ENCODE measurements around the gene ZAP70. TPM values are rescaled to one million over a fixed set of nuclear protein-coding genes. Genes with fewer than 3 reads are reported as not detected.

Gene ZAP70
- total and polyA plus RNA-seq, 10 of the 15 experiments (the other 5 are each of a cell fraction or from before 2014, with no cell fraction given): 0.18 to 2.9 (median 1.2) TPM; not detected in 1

DNA sequence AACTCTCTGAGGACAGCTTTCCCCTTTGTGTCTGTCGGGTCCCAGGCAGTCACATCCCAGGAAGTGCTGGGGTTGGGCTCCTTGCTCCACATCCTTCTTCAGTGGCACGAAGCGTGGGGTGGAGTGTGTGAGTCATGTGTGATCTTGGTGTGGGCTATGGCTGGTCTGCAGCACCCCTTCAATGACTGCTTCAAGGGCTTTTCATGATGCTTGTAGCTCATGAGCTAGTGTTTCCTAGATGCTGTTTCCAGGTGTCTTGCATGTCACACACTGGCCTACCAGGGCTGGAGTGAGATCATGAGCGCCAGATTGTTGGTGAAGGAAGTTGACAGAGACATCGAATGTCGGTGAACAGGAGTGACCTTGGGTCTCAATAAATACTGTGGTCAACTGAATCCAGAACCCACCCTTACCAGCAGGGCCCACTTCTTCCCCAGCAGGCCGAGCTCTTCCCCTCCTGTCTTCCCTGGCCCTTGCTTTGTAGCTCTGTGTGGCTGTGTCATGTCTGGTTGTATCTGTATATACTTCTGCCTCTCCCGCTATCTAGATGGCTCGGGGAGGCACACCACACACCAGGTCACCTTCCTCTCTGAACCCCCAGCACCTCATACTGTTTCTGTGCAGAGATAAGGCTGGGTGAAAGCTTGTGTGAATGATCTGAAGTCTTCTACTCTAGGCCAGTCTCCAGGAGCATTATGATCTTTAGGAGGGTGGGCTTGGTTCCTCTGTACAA, 40.0 kb upstream of the ZAP70 start:
- H3K27me3 ChIP-seq (replicated peaks in 1 of 2; ENCODE audit: control insufficient read depth in 2 of 2, insufficient read depth in 2 of 2, low read length in 1 of 2): no peaks in the 10 kb centered on the region
- TF ChIP-seq YY1 (IDR thresholded peaks at IDR 0.05; ENCODE audit: low read depth, low read length) (no peak), HDGF (IDR thresholded peaks at IDR 0.05) (peak; percentile 18; the same call in 1 of the 2 replicates), POLR2AphosphoS5 (IDR thresholded peaks at IDR 0.05; ENCODE audit: low read length) (0 out of 2 replicates have a peak, but pooled peaks have one; percentile 38), SREBF2 (IDR thresholded peaks at IDR 0.05; ENCODE audit: low read length) (no peak), EGR1 (IDR thresholded peaks at IDR 0.05; ENCODE audit: borderline replicate concordance in 1 of 2, low read depth in 2 of 2, low read length in 2 of 2) (no peak), SUZ12 (IDR thresholded peaks at IDR 0.05; ENCODE audit: unreplicated experiment) (no peak), RFX5 (IDR thresholded peaks at IDR 0.05; ENCODE audit: low read depth, low read length) (no peak), FOXM1 (IDR thresholded peaks at IDR 0.05; ENCODE audit: low read depth, low read length) (no peak), RB1 (IDR thresholded peaks at IDR 0.05; ENCODE audit: borderline replicate concordance) (no peak), ZNF274 (IDR thresholded peaks at IDR 0.05; ENCODE audit: insufficient read depth, insufficient read length) (no peak), NBN (IDR thresholded peaks at IDR 0.05) (no peak), RCOR1 (conservative IDR thresholded peaks at IDR 0.05; ENCODE audit: low read depth, low read length) (no peak)
- TF ChIP-seq, protein P1, sequence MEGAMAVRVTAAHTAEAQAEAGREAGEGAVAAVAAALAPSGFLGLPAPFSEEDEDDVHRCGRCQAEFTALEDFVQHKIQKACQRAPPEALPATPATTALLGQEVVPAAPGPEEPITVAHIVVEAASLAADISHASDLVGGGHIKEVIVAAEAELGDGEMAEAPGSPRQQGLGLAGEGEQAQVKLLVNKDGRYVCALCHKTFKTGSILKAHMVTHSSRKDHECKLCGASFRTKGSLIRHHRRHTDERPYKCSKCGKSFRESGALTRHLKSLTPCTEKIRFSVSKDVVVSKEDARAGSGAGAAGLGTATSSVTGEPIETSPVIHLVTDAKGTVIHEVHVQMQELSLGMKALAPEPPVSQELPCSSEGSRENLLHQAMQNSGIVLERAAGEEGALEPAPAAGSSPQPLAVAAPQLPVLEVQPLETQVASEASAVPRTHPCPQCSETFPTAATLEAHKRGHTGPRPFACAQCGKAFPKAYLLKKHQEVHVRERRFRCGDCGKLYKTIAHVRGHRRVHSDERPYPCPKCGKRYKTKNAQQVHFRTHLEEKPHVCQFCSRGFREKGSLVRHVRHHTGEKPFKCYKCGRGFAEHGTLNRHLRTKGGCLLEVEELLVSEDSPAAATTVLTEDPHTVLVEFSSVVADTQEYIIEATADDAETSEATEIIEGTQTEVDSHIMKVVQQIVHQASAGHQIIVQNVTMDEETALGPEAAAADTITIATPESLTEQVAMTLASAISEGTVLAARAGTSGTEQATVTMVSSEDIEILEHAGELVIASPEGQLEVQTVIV (IDR thresholded peaks at IDR 0.05; ENCODE audit: borderline replicate concordance, partially characterized antibody): no peak
- DNase-seq (ENCODE audit: low read depth, low spot score) (no peak), ATAC-seq (no peak), FAIRE-seq (no peak)
- H4K20me1 ChIP-seq (ENCODE audit: control insufficient read depth, insufficient read depth): no peaks in the 10 kb centered on the region
- ChIA-PET POLR2A (interaction anchor here (0.8 to 2.4 kb wide), 4 partner anchors 10 to 28 kb away, joined by 3 to 40 read pairs (median 6); partner anchors contain the start of genes ACTR1B and COX5B), SMC1A (ENCODE audit: uncharacterized antibody, unreplicated experiment) (interaction anchor here (0.8 to 2.0 kb wide), 6 partner anchors 9 to 27 kb away, joined by 3 to 17 read pairs (median 3); partner anchors contain the start of gene ACTR1B), RAD21 (ENCODE audit: unreplicated experiment) (interaction anchor here (0.6 to 1.8 kb wide), 5 partner anchors 9 to 27 kb away, joined by 3 to 8 read pairs (median 3); partner anchors contain the start of genes ACTR1B and COX5B), CTCF (interaction anchor here (0.8 to 1.6 kb wide), 4 partner anchors 9 to 82 kb away, joined by 3 to 14 read pairs (median 10); partner anchors contain the start of gene ACTR1B)
- peaks cover 9% of the 10 kb centered on the region for H3K4me1 ChIP-seq (ENCODE audit: control insufficient read depth, insufficient read depth, low read length)
- no peaks in the 10 kb centered on the region for H3K36me3 ChIP-seq (ENCODE audit: control insufficient read depth in 2 of 2, insufficient read depth in 2 of 2, low read length in 1 of 2)
- H3K27ac ChIP-seq (ENCODE audit: control insufficient read depth, insufficient read depth): peak overlapping the region; percentile 36; the same call in 1 of the 2 replicates
- 0 out of 2 replicates have a peak overlapping the region, but pooled peaks have one; percentile 7 for H3K9ac ChIP-seq (ENCODE audit: control insufficient read depth, insufficient read depth, low read length)
- intact Hi-C loops (cut with micrococcal nuclease; ENCODE audit: unreplicated experiment): no loop called here
- in situ Hi-C loops (cut with MboI): no loop called here
- TSS peak; percentile 68 for BruUV-seq (replicated peaks)
- H3K4me2 ChIP-seq (ENCODE audit: control insufficient read depth, insufficient read depth): peak overlapping the region; percentile 22; the same call in 1 of the 2 replicates
- no peak overlapping the region for H3K4me3 ChIP-seq
- peak overlapping the region; percentile 16; the same call in 1 of the 2 replicates for H2AFZ ChIP-seq (ENCODE audit: control insufficient read depth, low read depth, low read length)
- WGBS (ENCODE audit: insufficient coverage, insufficient replicate concordance, low lambda C conversion rate, missing lambda C conversion rate): 89% methylated on average over 9 of the region's 9 CpGs
- no peaks in the 10 kb centered on the region for H3K9me3 ChIP-seq (replicated peaks; ENCODE audit: control insufficient read depth, insufficient read depth, low read length)
- no peaks in the 10 kb centered on the region for H3K79me2 ChIP-seq (ENCODE audit: control insufficient read depth, insufficient read depth, low read length)
